ENCODE results near the gene CDC42SE2.
"Not testable (repeated sequence)": the region's sequence is repeated elsewhere in the genome, so short reads cannot be mapped to it uniquely, and the experiment has no call there.

Gene CDC42SE2

GRCh38 chr5:131305138-131305689 is 41.4 kb downstream of the CDC42SE2 start:
- no peaks in the 10 kb centered on the region; the same call in 1 of the 2 replicates for H3F3A ChIP-seq (ENCODE audit: insufficient read depth)
- TF ChIP-seq EZH2phosphoT487 (conservative IDR thresholded peaks at IDR 0.05; ENCODE audit: low read length) (no peak), CTCF (IDR thresholded peaks at IDR 0.05; ENCODE audit: insufficient read depth, low read length, poor library complexity, severe bottlenecking) (no peak)
- 0 out of 2 replicates have a peak, but pooled peaks cover 5% of the 10 kb centered on the region for H3K36me3 ChIP-seq (ENCODE audit: low read length)
- H3K9ac ChIP-seq (ENCODE audit: low read length): no peak overlapping the region
- no peaks in the 10 kb centered on the region for H3K9me2 ChIP-seq (replicated peaks; ENCODE audit: insufficient read depth, low read length)
- no peaks in the 10 kb centered on the region for H3K27me3 ChIP-seq (ENCODE audit: low read length)
- H3K4me2 ChIP-seq (ENCODE audit: low read depth, low read length, poor library complexity, severe bottlenecking): no peak overlapping the region
- H2AFZ ChIP-seq (ENCODE audit: low read depth, low read length, severe bottlenecking): no peak overlapping the region
- no peak overlapping the region for H3K27ac ChIP-seq (ENCODE audit: low read depth, low read length)
- H3K4me3 ChIP-seq (ENCODE audit: insufficient read depth, low read length, poor library complexity, severe bottlenecking): no peak overlapping the region
- peaks cover 21% of the 10 kb centered on the region for H4K20me1 ChIP-seq (ENCODE audit: low read depth, low read length)
- peaks cover 68% of the 10 kb centered on the region for H3K79me2 ChIP-seq (ENCODE audit: insufficient read depth, low read length)
- H3K9me3 ChIP-seq (ENCODE audit: insufficient read depth, low read length): no peaks in the 10 kb centered on the region

GRCh38 chr5:131305906-131306305 is 42.1 kb downstream of the CDC42SE2 start:
- no peaks in the 10 kb centered on the region; the same call in 1 of the 2 replicates for H3F3A ChIP-seq (ENCODE audit: insufficient read depth)
- H3K27me3 ChIP-seq (ENCODE audit: low read length): no peaks in the 10 kb centered on the region
- H3K4me2 ChIP-seq (ENCODE audit: low read depth, low read length, poor library complexity, severe bottlenecking): no peak overlapping the region
- H2AFZ ChIP-seq (ENCODE audit: low read depth, low read length, severe bottlenecking): no peak overlapping the region
- H4K20me1 ChIP-seq (ENCODE audit: low read depth, low read length): peaks cover 21% of the 10 kb centered on the region
- TF ChIP-seq CTCF (IDR thresholded peaks at IDR 0.05; ENCODE audit: insufficient read depth, low read length, poor library complexity, severe bottlenecking) (no peak), EZH2phosphoT487 (conservative IDR thresholded peaks at IDR 0.05; ENCODE audit: low read length) (no peak)
- no peaks in the 10 kb centered on the region for H3K9me2 ChIP-seq (replicated peaks; ENCODE audit: insufficient read depth, low read length)
- 0 out of 2 replicates have a peak, but pooled peaks cover 5% of the 10 kb centered on the region for H3K36me3 ChIP-seq (ENCODE audit: low read length)
- H3K9ac ChIP-seq (ENCODE audit: low read length): no peak overlapping the region
- no peak overlapping the region for H3K4me3 ChIP-seq (ENCODE audit: insufficient read depth, low read length, poor library complexity, severe bottlenecking)
- no peaks in the 10 kb centered on the region for H3K9me3 ChIP-seq (ENCODE audit: insufficient read depth, low read length)
- H3K27ac ChIP-seq (ENCODE audit: low read depth, low read length): no peak overlapping the region
- H3K79me2 ChIP-seq (ENCODE audit: insufficient read depth, low read length): peaks cover 61% of the 10 kb centered on the region

GRCh38 chr5:131312235-131312772 is 48.5 kb downstream of the CDC42SE2 start:
- not testable (repeated sequence) for H3F3A ChIP-seq (ENCODE audit: insufficient read depth); H3K9me2 ChIP-seq (replicated peaks; ENCODE audit: insufficient read depth, low read length); H3K4me3 ChIP-seq (ENCODE audit: insufficient read depth, low read length, poor library complexity, severe bottlenecking); H3K9me3 ChIP-seq (ENCODE audit: insufficient read depth, low read length); H3K9ac ChIP-seq (ENCODE audit: low read length); H2AFZ ChIP-seq (ENCODE audit: low read depth, low read length, severe bottlenecking); H3K27me3 ChIP-seq (ENCODE audit: low read length); H3K27ac ChIP-seq (ENCODE audit: low read depth, low read length); H3K4me2 ChIP-seq (ENCODE audit: low read depth, low read length, poor library complexity, severe bottlenecking)
- Histone ChIP-seq H3K79me2 (ENCODE audit: insufficient read depth, low read length) (peaks cover 61% of the 10 kb centered on the region), H4K20me1 (ENCODE audit: low read depth, low read length) (peaks cover 26% of the 10 kb centered on the region), H3K36me3 (ENCODE audit: low read length) (peaks cover 16% of the 10 kb centered on the region; the same call in 1 of the 2 replicates)

DNA sequence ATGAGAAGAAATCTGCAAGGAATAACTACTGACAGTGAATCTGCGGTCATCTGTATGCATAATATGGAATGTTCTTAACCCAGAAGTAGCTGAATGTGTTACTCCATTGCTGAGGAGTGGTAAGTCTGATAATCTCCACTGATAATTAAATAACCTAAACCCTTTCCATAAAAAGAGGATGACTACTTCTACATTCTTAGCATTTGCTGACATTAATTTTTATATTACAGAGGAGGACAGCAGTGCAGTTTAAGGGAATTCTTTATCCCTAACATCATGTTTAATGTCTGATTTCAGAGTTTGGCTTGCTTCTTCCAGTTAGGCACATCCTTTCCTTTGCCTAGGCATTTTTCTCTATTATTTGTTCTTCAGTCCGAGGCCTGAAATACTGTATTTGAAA is 52.2 kb downstream of the CDC42SE2 start:
- H3K27me3 ChIP-seq (ENCODE audit: low read length): no peaks in the 10 kb centered on the region
- no peak overlapping the region for H3K4me3 ChIP-seq (ENCODE audit: insufficient read depth, low read length, poor library complexity, severe bottlenecking)
- no peaks in the 10 kb centered on the region for H3K9me2 ChIP-seq (replicated peaks; ENCODE audit: insufficient read depth, low read length)
- peaks cover 4% of the 10 kb centered on the region for H3F3A ChIP-seq (ENCODE audit: insufficient read depth)
- H3K4me2 ChIP-seq (ENCODE audit: low read depth, low read length, poor library complexity, severe bottlenecking): no peak overlapping the region
- TF ChIP-seq CTCF (IDR thresholded peaks at IDR 0.05; ENCODE audit: insufficient read depth, low read length, poor library complexity, severe bottlenecking): no peak
- no peak for TF ChIP-seq EZH2phosphoT487 (conservative IDR thresholded peaks at IDR 0.05; ENCODE audit: low read length)
- H4K20me1 ChIP-seq (ENCODE audit: low read depth, low read length): peaks cover 30% of the 10 kb centered on the region
- H3K36me3 ChIP-seq (ENCODE audit: low read length): peaks cover 31% of the 10 kb centered on the region; the same call in 1 of the 2 replicates
- H3K27ac ChIP-seq (ENCODE audit: low read depth, low read length): no peak overlapping the region
- H3K9ac ChIP-seq (ENCODE audit: low read length): no peak overlapping the region
- H3K9me3 ChIP-seq (ENCODE audit: insufficient read depth, low read length): no peaks in the 10 kb centered on the region
- H2AFZ ChIP-seq (ENCODE audit: low read depth, low read length, severe bottlenecking): no peak overlapping the region
- H3K79me2 ChIP-seq (ENCODE audit: insufficient read depth, low read length): peaks cover 90% of the 10 kb centered on the region
